Fibroblast of skin of scalp (primary cell): ENCODE results near the gene DPY30. TPM values are rescaled to one million over a fixed set of nuclear protein-coding genes. Genes with fewer than 3 reads are reported as not detected.
"Not testable (repeated sequence)": the region's sequence is repeated elsewhere in the genome, so short reads cannot be mapped to it uniquely, and the experiment has no call there.

Source experiments
- DNase-seq: peaks from one replicate; pipeline ENCODE4 v3.0.0-alpha.2; 2013
- polyA plus RNA-seq, 2 experiments: library from polyadenylated mRNA; unstranded; fragments of 120-200 nt; gene quantifications; one replicate each; pipeline ENCODE4 v1.2.1, GENCODE V29; 2013; ENCODE audit not compliant: insufficient read length in 2 of 2

DPY30 gene
- 48.4 TPM for polyA plus RNA-seq (2013, experiment 1 of 2; ENCODE audit: insufficient read length)
- 51.4 TPM for polyA plus RNA-seq (2013, experiment 2 of 2; ENCODE audit: insufficient read length)

- peak; percentile 92 for DNase-seq
Observed at GRCh38 chr2:32039447-32040219, at the start of gene DPY30. TSS of gene DPY30 (minus strand) at chr2:32039805. CDS start at chr2:32039456, 349 bp downstream.

GRCh38 chr2:32074134-32074506 is 34.5 kb upstream of the DPY30 start:
- no peak for DNase-seq

GRCh38 chr2:32067549-32067948 is 27.9 kb upstream of the DPY30 start:
- no peak for DNase-seq

- DNase-seq, result no peak
Observed at GRCh38 chr2:32064713-32065112, 25.1 kb upstream of the DPY30 start.

- no peak for DNase-seq
Observed at GRCh38 chr2:32064021-32064601, 24.5 kb upstream of the DPY30 start.

GRCh38 chr2:32063310-32064020 is 23.9 kb upstream of the DPY30 start, which contains the start of gene SPAST:
TSS of gene SPAST (plus strand) at chr2:32063556. CDS start at chr2:32063832, 276 bp downstream.
- DNase-seq, result peak; percentile 97

GRCh38 chr2:32061973-32062861 is 22.6 kb upstream of the DPY30 start:
- DNase-seq, result peak; percentile 33

GRCh38 chr2:32061430-32061829 is 21.8 kb upstream of the DPY30 start:
- no peak for DNase-seq

- DNase-seq, result no peak
Observed at GRCh38 chr2:32060266-32060665, 20.7 kb upstream of the DPY30 start.

GRCh38 chr2:32058130-32058529 is 18.5 kb upstream of the DPY30 start:
- peak; percentile 9 for DNase-seq

- not testable (repeated sequence) for DNase-seq
Observed at GRCh38 chr2:32054583-32054982, 15.0 kb upstream of the DPY30 start.

GRCh38 chr2:32051836-32052439 is 12.3 kb upstream of the DPY30 start:
- DNase-seq, result no peak

- no peak for DNase-seq
Observed at GRCh38 chr2:32043561-32043960, 4.0 kb upstream of the DPY30 start.

- DNase-seq, result not testable (repeated sequence)
Observed at GRCh38 chr2:32034198-32034887, 5.3 kb downstream of the DPY30 start.

GRCh38 chr2:32018789-32019482 is 20.7 kb downstream of the DPY30 start:
- not testable (repeated sequence) for DNase-seq

- DNase-seq, result no peak
Observed at GRCh38 chr2:32012872-32013271, 26.7 kb downstream of the DPY30 start.

- DNase-seq, result no peak
Observed at GRCh38 chr2:32011485-32011960, 28.1 kb downstream of the DPY30 start.

GRCh38 chr2:32010670-32011484 is 28.7 kb downstream of the DPY30 start, which contains the start of gene MEMO1:
TSS of gene MEMO1 (minus strand) at chr2:32011008. CDS start at chr2:32010247, 761 bp downstream.
- DNase-seq, result peak; percentile 96

GRCh38 chr2:32010280-32010669 is 29.3 kb downstream of the DPY30 start:
- DNase-seq, result peak; percentile 68
